Measurements from ENCODE around the gene SETD6. TPM values are rescaled to one million over a fixed set of nuclear protein-coding genes. Genes with fewer than 3 reads are reported as not detected.

SETD6 gene, protein sequence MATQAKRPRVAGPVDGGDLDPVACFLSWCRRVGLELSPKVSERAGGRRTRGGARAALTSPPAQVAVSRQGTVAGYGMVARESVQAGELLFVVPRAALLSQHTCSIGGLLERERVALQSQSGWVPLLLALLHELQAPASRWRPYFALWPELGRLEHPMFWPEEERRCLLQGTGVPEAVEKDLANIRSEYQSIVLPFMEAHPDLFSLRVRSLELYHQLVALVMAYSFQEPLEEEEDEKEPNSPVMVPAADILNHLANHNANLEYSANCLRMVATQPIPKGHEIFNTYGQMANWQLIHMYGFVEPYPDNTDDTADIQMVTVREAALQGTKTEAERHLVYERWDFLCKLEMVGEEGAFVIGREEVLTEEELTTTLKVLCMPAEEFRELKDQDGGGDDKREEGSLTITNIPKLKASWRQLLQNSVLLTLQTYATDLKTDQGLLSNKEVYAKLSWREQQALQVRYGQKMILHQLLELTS
- total RNA-seq, result 47.0 TPM

DNA sequence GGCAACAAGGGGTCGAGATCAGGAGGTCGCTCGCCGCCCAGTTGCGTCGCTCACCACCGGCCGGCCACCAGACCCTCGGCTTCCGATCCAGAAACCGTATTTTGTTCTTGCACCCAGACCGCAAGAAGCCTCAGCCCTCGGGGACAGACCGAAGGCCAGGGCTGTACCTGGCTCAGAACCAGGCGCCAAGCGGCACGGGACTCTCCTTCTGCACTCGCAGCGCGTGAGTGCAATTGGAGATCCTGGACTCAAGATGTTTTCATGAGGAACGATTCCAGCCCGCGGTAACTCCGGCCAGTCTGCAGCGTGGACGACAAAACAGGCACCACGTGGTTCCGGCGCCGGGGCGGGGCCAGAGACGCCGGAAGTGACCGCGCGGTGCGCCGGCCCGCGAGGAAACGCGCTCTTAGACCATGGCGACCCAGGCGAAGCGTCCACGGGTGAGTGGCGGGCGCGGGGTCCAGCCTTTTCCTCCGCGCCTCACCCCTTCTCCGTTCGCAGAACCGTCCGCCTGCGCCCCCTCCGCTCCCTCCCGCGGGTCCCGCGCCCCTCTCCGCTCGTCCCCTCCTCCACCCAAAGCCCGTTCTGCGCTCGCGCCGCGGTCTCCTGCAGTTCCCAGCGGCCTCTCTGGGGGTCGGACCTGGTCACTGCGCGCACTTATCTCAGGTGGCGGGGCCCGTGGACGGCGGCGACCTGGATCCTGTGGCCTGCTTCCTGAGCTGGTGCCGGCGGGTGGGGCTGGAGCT, at the start of gene SETD6:
Gene SETD6, plus strand, starts transcription at position 393 of the 746 bp plus-strand sequence. Its CDS starts 21 bp downstream, at position 414.

DNA sequence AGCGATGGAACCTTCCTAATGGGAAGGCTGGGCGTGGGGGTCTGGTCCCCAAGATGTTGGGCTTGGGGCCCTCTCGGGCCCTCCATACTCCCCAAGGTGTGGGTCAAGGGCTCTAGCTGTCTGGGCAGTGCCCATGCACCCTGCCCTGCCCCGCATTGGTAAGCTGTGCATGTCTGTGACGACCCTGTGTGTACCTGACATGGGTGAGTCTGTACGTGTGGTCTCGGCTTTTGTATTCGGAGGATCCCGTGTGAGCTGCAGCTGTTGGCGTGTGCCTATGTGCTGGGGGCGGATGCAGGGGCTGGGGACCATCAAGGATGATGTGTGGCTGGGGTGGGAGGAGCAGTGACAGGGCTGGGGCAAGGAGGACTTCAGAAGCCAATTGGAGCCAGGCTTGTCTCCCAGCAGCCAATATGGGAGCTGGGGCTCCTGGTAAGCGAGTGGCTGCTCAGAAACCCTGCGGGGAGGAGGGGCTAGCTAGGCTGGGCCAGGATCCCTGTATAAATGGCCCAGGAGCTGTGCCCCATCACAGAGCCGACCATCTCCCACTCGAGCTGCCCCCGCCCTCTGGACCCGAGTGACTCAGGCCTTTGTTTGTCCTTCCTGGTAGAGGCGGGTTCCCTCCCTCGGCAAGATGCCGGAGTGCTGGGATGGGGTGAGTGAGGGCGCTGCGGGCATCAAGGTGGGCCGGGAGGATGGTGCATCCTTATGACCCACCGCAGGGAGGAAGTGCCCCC, 15.5 kb upstream of the SETD6 start, which contains the start of gene NDRG4:
Gene NDRG4, plus strand, starts transcription at position 529 of the 737 bp plus-strand sequence. Its CDS starts 106 bp downstream, at position 635.

Small RNA genes within 50 kb of the gene (small RNA-seq; reads per million reads assigned to genes)
- gene RNU6-103P (ENCODE audit: low replicate concordance) (not detected), gene SNORA46 (ENCODE audit: low replicate concordance) (77.2 reads per million, percentile 95 among the genes with 10 or more reads in this experiment), gene SNORA50A (ENCODE audit: low replicate concordance) (not detected)

Other genes starting within 250 kb of the SETD6 start
- not detected for gene PRSS54, start 220.5 kb upstream of the SETD6 start, total RNA-seq
- 4.1 TPM for gene GINS3, start 123.0 kb upstream of the SETD6 start, total RNA-seq
- gene NDRG4, start 15.4 kb upstream of the SETD6 start, total RNA-seq, result 304 TPM
- 157 TPM for gene CNOT1, start 114.3 kb downstream of the SETD6 start, total RNA-seq
- gene SLC38A7, start 169.3 kb downstream of the SETD6 start, total RNA-seq, result 30.7 TPM
- gene GOT2, start 218.8 kb downstream of the SETD6 start, total RNA-seq, result 34.1 TPM

All from parietal lobe (tissue), 2 donors.